NCI-H1417 treated with DMSO at 0.1 percent for 48 hours (cell line): ENCODE results near the gene TUBGCP6.
"Not testable (repeated sequence)": the region's sequence is repeated elsewhere in the genome, so short reads cannot be mapped to it uniquely, and the experiment has no call there.

Source experiments
- DNase-seq: peaks from one replicate; lab custom pipeline; 2025; lab: John Stamatoyannopoulos, UW

The TUBGCP6 gene

DNA sequence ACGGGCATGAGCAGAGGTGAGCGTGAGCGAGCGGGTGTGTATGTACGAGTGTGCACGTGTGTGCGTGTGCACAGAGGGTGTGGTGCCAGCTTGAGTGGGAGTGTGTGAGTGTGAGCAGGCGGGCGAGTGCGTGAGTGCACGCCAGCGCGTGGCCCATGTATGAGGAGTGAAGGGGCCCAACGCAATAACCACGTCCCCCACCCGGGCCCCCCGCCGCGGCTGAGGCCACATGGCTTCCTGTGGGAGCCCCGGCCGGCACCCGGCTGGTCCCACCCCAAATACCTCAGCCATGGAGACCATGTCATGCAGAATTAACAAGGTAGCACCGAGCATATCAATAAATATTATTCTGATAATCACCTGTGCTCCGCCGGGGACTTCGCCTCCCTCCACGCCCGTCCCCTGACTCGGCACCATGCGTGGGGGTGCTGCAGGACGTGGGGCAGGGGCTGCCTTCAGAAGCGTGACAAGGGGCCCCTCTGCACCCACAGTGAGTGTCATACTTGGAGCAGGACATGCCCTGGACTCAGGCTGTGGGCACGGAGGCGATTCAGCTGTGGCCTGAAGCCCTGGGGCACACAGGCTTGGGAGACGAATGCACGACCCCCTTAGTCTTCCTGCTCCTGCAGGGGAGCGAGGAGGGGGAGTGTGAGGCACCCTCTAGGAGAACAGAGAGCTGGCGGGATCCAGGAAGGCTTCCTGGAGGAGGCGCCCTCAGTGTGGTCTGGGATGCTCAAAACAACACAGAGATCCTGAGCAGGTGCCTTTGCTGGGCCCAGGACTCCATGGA, 64.7 kb downstream of the TUBGCP6 start:
- no peak for DNase-seq

DNA sequence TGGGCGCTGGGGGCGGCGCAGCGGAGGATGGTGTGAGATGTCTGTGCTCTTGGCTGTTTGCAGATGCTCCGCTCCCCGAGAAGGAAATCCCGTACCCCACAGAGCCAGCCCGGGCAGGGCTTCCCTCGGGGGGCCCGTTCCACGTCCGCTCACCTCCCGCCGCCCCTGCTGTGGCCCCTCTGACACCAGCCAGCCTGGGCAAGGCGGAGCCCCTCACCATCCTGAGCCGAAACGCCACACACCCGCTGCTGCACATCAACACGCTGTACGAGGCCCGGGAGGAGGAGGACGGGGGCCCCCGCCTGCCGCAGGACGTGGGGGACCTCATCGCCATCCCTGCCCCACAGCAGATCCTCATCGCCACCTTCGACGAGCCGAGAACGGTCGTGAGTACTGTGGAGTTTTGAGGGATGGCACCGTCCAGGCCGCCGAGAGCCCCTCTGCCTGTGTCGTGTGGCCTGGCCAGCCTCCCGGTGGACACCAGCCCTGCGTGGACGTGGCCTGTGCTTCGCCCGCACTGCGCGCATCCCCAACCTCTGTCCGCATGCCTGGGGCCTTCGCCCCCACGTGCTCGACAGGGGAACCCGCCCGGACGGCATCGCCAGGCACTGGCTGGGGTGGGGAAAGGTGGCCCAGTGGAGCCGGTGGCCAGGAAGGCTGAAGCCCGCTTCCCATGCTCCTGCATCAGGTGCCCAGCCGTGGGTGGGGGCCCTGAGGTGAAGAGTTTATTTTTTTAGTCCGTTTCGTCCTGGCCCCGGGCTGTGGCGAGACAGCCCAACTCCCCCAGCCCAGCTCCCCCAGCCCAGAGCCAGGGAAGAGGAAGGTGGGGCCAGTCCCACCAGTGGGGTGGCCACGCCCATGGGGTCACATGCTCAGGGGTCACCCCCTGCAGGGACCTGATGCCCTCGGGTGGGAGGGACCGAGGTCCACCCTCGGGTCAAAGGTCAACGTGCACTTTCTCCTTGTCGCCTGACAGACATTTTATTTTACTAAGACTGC, 65.7 kb downstream of the TUBGCP6 start:
- no peak for DNase-seq

DNA sequence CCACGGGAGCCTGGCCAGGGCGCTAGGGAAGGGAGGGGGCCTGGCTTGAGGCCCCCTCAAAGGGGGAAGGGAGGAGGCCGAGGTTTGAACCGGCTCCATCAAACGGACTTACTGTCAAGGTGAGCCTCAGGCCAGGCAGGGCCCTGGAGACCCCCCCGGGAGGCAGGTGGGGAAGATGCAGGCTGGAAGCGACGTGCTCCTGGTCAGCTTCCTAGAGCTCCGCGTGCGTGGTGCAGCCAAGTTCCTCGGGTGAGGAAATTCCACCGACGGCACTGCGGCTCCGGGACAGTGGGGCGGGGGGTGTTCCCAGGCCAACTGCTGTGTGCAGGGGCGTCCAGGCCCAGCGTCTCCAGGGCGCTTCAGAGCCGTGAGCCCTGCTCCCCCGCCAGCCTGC, 66.4 kb downstream of the TUBGCP6 start:
- DNase-seq, result no peak

DNA sequence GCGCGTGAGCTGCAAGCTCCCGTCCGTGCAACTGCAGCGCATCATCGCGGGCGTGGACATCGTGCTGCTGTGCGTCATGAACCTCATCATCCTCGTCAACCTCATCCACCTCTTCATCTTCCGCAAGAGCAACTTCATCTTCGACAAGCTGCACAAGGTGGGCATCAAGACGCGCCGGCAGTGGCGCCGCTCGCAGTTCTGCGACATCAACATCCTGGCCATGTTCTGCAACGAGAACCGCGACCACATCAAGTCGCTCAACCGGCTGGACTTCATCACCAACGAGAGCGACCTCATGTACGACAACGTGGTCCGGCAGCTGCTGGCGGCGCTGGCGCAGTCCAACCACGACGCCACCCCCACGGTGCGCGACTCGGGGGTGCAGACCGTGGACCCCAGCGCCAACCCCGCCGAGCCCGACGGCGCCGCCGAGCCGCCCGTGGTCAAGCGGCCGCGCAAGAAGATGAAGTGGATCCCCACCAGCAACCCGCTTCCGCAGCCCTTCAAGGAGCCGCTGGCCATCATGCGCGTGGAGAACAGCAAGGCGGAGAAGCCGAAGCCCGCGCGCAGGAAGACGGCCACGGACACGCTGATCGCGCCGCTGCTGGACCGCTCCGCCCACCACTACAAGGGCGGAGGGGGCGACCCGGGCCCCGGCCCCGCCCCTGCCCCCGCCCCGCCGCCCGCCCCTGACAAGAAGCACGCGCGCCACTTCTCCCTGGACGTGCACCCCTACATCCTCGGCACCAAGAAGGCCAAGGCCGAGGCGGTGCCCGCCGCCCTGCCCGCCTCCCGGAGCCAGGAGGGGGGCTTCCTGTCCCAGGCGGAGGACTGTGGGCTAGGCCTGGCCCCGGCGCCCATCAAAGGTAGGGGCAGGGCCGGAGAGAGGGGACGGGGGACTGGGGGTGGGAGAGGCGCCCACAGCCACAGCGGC, 67.0 kb downstream of the TUBGCP6 start:
- no peak for DNase-seq

DNA sequence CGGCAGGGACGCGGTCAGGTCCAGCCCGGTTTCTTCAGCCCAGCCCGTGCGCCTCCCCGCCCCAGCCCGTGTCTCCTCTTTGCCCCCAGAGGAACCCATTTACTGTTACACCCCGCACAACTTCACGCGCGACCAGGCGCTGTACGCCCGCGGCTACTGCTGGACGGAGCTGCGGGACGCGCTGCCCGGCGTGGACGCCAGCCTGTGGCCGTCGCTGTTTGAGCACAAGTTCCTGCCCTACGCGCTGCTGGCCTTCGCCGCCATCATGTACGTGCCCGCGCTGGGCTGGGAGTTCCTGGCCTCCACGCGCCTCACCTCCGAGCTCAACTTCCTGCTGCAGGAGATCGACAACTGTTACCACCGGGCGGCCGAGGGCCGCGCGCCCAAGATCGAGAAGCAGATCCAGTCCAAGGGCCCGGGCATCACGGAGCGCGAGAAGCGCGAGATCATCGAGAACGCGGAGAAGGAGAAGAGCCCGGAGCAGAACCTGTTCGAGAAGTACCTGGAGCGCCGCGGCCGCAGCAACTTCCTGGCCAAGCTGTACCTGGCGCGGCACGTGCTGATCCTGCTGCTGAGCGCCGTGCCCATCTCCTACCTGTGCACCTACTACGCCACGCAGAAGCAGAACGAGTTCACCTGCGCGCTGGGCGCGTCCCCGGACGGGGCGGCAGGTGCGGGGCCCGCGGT, 67.8 kb downstream of the TUBGCP6 start:
- DNase-seq, result no peak

DNA sequence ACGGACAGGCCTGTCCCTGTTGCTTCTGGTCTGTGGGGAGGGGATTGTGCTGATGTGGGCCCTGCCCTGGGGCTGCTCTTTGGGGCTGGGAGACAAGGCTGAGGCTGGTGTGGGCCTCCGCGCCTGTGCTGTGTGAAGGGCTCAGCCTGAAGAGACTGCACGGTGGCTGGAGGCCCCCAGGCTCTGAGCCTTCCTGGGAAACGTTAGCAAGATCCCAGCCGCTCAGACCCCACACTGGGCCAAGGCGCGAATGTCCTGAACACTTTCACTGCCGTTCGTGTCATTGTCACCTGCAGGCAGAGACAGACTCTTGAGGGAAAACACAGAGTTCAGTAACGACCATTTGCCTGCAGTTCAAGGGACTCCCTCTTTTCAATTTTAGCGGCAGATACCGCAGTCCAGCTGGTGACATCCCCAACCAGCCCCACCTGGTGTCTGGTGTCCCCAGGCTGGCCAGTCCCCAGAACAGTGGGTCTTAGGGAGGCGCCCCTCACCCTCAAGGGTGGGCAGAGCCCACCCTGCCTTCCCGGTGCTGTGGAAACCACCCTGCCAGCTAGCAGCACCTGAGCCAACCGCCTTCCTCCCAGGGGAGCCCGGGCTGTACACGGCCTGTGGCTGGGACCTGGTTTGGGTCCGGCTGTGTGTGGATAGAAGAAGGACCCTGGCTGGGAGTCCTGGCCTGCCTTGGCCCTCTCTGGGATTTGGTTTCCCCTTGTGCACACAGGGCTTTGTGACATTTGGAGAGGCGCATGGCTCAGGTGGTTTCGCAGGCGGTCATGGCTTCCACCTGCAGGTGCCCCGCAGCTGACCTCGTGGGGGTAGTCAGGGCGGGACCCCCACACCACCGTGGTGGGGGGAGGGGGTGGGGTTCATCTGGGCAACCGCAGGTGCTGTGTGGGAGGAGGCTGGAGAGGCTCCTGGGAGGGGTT, 68.6 kb downstream of the TUBGCP6 start:
- no peak for DNase-seq

DNA sequence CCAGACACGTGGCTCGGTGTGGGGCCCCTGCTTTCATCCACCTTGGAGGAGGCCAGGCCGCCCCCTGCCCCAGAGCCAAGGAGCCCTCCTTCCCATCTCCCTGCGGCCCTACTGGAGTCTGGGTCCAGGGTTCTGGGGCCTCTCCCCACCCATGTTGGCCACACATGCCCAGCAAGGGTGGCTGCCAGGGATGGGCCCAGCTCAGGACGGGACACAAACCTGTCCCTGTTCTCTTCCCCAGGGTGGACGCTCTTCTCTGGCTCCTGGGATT, 69.7 kb downstream of the TUBGCP6 start:
- no peak for DNase-seq

DNA sequence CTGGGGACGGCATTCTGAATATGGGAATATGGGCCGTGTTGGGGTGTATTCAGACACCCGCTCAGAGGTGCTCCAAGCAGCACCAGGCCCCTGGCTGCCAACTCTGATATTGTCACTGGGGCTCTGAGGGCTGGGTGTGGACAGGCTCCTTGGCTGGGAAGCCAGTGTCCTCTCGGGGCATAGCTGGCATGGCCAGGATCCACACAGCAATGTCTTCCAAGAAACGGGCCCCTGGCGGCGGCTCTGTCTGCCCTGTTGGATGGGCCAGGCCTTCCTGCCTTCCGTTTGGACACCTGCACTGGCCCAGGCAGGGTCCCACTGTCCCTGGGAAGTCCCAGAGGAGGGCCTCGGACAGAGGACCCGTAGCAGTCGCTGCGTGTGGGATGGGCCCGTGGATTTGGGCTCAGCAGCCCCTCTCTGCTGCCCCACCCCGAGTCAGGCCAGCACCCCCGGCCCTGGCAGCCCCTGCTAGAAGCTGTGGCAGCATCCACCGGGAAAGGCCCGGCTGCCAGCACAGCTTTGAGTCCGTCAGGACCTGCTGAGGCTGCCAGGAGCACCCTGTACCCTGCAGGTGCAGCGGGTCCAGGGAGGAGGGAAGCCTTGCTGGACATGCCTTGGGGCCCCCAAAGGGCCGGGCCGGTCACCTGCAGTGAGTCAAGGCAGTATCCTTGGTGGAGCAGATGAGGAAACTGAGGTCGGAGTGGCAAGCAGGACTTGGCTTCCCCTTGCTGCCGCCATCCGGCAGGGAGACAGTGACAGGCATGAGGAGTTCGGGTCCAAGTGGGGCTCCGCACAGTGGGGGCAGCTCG, 70.2 kb downstream of the TUBGCP6 start:
- no peak for DNase-seq

DNA sequence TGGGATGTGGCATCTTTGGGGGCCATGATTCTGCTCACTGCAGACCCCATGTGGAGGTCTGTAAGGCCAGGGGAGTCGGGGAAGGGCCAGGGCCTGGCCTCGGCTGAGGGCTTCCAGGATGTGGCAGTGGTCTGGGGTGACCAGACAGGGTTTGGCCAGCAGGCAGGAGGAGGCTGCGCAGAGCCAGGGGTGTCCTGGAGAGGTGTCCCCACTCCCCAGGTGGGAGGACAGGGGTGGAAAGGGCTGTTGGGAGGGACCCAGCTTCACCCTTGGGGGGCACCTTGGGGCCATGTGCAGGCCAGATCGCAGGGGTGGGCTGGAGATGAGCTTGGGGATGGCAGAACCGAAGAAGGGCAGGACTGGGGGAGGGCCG, 70.9 kb downstream of the TUBGCP6 start:
- DNase-seq, result no peak

DNA sequence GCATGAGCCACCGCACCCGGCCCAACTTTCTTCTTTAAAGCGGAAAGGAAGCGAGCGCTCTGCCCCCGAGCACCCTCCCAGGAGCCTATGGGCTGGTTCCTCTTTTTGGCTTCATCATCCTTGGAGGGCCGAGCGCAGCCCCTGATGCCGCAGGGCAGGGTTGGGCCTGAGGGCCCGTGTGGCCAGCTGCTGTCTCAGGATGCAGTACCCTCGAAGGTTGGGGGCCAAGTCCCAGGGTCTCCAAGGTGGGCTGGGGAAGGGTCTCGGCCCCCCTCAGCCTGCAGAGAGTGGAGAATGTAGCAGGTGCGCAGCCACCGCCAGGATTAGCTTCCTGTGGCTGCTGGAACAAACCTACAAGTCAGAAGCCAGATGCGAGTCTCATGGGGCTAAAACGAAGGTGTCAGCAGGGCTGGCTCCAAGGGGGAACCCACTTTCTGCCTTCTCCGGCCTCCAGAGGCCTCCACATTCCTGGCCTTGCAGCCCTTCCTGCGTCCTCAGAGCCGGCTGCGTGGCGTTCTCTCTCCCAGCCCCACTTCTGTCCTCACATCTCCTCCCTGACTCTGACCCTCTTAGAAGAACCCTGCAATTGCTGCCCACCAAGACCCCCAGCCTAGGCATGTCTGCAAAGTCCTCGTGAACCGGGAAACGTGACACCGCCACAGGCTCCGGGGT, 71.4 kb downstream of the TUBGCP6 start:
- no peak for DNase-seq

DNA sequence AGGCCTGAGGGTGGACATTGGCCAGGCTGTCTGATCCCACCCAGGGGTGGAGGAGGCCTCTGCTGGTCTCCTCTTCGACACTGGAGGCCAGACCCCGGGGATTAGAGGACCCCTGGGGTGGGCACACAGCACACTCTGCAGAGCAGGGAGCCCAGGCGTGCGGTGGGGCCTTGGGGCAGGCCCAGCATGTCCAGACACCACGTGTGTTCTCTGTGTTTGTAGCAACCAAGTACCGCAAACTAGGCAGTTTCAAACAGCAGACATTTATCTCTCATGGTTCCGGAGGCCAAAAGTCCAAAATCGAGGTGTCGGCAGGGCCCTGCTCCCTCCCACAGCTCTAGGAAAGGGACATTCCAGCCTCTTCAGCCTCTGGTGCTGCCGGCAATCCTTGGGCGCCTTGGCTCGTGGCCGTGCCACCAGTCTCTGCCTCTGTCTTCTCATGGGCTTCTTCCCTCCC, 72.8 kb downstream of the TUBGCP6 start:
- no peak for DNase-seq

DNA sequence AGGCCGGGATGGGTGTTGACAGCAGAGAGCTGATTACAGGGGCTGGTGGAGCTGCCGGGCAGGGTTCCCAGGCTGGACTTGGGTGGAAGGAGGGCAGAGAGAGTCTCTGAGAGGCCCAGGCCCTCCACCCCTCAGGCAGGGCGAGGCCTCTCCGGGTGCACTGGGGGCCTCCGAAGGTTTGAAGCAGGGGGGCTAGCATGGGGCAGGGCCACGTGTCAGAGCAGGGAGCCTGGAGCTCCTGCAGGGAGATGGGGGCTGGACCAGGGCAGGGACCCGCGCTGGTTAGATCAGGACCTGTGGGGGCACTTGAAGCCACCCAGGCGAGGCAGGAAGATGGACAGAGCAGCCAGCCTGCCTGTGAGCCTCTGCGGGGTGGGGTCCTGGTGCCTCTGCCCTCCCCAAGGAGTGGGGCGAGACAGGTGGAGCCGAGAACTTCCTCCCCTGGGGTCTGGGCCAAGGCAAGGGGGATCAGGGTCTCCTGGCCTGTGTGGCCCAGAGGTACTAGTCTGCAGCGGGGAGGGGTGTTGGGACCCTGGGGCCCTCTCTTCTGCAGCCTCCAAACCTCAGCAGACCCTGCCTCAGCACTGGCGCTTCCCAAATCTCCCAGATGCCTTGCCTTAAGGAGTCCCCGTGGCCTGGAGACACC, 73.4 kb downstream of the TUBGCP6 start:
- DNase-seq, result no peak

DNA sequence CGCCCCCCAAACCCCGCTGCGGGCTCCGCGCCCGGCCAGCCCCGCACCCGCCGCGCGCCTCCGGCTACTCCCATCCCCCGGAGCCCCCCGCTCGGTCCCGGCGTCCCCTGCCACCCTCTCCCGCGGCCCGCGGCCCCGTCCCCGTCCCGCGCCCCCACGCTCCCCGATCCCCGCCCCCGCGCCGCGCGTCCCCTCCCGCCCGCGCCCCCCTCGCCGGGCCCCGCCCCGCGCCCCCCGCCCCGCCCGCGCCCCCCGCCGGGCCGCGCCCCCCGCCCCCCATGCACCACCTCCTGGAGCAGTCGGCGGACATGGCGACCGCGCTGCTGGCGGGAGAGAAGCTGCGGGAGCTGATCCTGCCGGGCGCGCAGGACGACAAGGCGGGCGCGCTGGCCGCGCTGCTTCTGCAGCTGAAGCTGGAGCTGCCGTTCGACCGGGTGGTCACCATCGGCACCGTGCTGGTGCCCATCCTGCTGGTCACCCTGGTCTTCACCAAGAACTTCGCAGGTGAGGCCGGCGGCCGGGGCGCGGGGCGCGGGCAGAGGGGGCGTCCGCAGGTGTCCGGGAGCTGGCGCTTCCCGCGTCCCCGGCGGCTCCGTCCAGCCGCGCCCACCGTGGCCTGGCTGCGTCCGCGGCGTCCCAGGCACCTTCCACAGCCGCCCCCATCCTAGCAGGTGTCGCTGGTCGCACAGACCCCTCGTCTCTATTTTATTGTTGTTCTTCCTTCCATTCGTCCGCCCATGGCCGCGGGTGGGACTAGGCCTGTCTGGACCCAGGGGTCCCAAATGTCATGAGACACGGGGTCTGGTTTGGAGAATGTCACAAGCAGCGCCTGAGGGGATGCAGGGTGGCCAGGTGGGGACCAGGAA, 74.1 kb downstream of the TUBGCP6 start, which contains the start of gene PANX2:
PANX2 (plus strand) TSS at position 279 of the 866 bp plus-strand sequence; CDS start at position 279, 0 bp downstream.
- DNase-seq, result no peak

DNA sequence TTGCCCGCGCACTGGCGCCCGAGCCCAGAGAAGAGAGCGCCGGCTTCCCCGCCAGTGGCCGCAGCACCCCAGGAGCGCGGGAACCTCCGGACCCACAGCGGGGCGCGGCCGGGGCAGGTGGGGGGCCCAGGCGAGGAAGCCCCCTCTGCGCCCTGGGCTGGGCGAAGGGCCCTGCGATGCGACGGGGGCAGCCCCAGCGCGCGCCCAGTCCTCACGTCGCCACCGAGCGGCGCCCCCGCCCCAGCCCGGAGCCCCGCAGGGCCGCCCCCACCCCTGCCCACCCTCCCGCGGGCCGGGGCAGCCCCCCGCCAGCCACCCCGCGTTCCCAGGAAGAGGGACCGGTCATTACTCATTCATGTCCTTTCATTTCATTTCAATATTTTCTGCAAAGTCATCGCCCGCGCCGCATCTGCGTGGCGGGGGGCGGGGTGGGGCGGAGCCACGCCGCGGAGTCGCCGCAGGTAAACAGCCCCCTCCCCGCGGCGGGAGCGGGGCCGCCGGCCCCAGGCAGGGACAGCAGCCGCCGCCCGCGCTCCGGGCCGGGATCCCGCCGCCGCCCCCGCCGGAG, 75.0 kb downstream of the TUBGCP6 start:
- DNase-seq, result no peak

DNA sequence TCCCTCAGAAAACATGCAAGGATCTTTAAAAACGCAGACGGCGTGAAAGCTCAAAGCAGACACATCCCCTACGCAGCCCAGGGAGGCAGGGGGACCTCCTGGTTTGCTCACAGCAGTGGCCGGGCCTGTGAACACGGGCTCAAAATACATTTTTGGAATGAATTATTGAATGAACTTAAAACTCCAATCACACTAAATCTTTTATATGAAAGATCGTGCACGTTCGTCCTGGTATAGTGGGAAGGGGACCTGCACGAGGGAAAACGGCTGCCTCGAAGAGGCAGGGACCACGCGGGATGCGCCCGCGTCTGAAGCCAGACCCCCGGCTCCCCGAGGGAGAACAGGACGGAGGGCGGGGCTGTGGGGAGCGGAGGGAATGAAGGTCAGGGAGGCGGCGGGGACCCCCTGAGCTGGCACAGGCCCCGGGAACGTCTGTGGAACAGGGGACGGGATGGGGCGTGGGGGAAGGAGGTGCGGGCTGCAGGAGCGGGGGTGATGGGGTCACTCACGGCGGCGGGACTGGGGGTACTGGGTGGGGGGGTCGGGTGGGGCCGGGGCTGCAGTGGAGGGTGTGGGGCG, 75.6 kb downstream of the TUBGCP6 start:
- no peak for DNase-seq

DNA sequence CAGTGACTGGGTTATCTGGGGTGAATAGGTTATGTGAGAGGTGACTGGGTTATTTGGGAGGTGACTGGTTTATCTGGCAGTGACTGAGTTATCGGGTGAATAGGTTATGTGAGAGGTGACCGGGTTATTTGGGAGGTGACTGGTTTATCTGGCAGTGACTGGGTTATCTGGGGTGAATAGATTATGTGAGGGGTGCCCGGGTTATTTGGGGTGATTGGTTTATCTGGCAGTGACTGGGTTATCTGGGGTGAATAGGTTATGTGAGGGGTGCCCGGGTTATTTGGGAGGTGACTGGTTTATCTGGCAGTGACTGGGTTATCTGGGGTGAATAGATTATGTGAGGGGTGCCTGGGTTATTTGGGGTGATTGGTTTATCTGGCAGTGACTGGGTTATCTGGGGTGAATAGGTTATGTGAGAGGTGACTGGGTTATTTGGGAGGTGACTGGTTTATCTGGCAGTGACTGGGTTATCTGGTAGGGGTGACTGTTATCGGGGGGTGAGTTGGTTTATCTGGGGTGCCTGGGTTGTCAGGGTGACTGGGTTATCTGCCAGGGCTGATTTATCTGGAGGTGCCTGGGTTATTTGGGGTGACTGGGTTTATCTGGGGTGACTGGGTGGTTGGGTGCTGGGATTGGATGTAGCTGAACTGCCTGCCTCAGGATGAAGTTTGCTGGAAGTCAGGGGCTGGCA, 76.2 kb downstream of the TUBGCP6 start:
- DNase-seq, result not testable (repeated sequence)
